Breast epithelium (tissue), 3 donors: ENCODE data around the gene RAP2A.

Source experiments
- CTCF ChIP-seq, 3 donors: fragments of 450-650 bp; IDR thresholded peaks; one replicate each; pipeline ENCODE4 v1.5.1; 2016 to 2017; ENCODE audit warnings: antibody characterized with exemption in 3 of 3, mild to moderate bottlenecking in 3 of 3, moderate library complexity in 3 of 3
- POLR2A ChIP-seq: fragments of 450-650 bp; IDR thresholded peaks from one replicate; pipeline ENCODE4 v1.6.1; 2016; ENCODE audit warnings: antibody characterized with exemption, mild to moderate bottlenecking, moderate library complexity

GRCh38 chr13:97485320-97485719, 51.4 kb downstream of the RAP2A start:
- TF ChIP-seq POLR2A = no peak
- no peak for TF ChIP-seq CTCF (IDR thresholded peaks at IDR 0.05)
